HepG2 (cell line): ENCODE results near the gene SLC45A3. TPM values are rescaled to one million over a fixed set of nuclear protein-coding genes. Genes with fewer than 3 reads are reported as not detected.

Source experiments
- ASH2L ChIP-seq: fragments of 300-600, 200-600 bp; sonication (generic); IDR thresholded peaks from 2 replicates; pipeline ENCODE4 v1.7.0; 2017; ENCODE audit warnings: low read depth, mild to moderate bottlenecking, moderate library complexity, mixed read lengths, low read length; ENCODE audit not compliant: insufficient read length
- BRCA1 ChIP-seq: sonication (generic); formaldehyde crosslinking; IDR thresholded peaks from 2 replicates; pipeline ENCODE4 v1.4.0; 2020; ENCODE audit warnings: missing genetic modification reagents
- CBX2 ChIP-seq, 2 experiments: fragments of 200-600 bp in 1 of 2; sonication (generic); formaldehyde crosslinking in 1 of 2; IDR thresholded peaks; 2 replicates each; pipeline versions ENCODE4 v1.7.0 to v1.8.1; 2018 to 2022; ENCODE audit warnings: low read depth in 2 of 2, low read length in 1 of 2, mild to moderate bottlenecking in 1 of 2, missing genetic modification reagents in 1 of 2
- FOXO1 ChIP-seq: sonication (generic); formaldehyde crosslinking; IDR thresholded peaks from 2 replicates; pipeline ENCODE4 v1.4.0; 2020; ENCODE audit warnings: missing genetic modification reagents
- HCFC1 ChIP-seq: fragments of 150-350 bp; IDR thresholded peaks from 2 replicates; pipeline ENCODE4 v1.6.1; 2014; ENCODE audit warnings: low read depth, low read length
- HOXA9 ChIP-seq: sonication (generic); formaldehyde crosslinking; IDR thresholded peaks from 2 replicates; pipeline ENCODE4 v1.8.1; 2022; ENCODE audit warnings: missing genetic modification reagents, mild to moderate bottlenecking, moderate library complexity, borderline replicate concordance
- KAT7 ChIP-seq: IDR thresholded peaks from 2 replicates; pipeline ENCODE4 v1.6.1; 2018; ENCODE audit warnings: borderline replicate concordance, missing compliant biosample characterization
- PCBP2 ChIP-seq: fragments of 200-400 bp; formaldehyde crosslinking; optimal IDR thresholded peaks from 2 replicates; pipeline ENCODE3; 2018; ENCODE audit warnings: low read length, low read depth; ENCODE audit not compliant: poor library complexity, severe bottlenecking
- PHF21A ChIP-seq: sonication (generic); formaldehyde crosslinking; IDR thresholded peaks from 2 replicates; pipeline ENCODE4 v1.5.0; 2020; ENCODE audit warnings: mild to moderate bottlenecking, missing genetic modification reagents
- SMYD3 ChIP-seq: sonication (generic); formaldehyde crosslinking; IDR thresholded peaks from 2 replicates; pipeline ENCODE4 v1.8.1; 2023; ENCODE audit warnings: mild to moderate bottlenecking, missing genetic modification reagents
- TBX2 ChIP-seq: sonication (generic); formaldehyde crosslinking; IDR thresholded peaks from 2 replicates; pipeline ENCODE4 v1.5.0; 2020; ENCODE audit warnings: missing genetic modification reagents, mild to moderate bottlenecking, borderline replicate concordance
- TCF12 ChIP-seq, 2 experiments: fragments of 450-650 bp in 1 of 2; sonication (generic) in 1 of 2; formaldehyde crosslinking in 1 of 2; IDR thresholded peaks; 2 replicates each; pipeline versions ENCODE4 v1.6.1 to v1.8.0; 2017 to 2022; ENCODE audit warnings: antibody characterized with exemption in 1 of 2, mild to moderate bottlenecking in 1 of 2, missing genetic modification reagents in 1 of 2, moderate library complexity in 1 of 2
- ZNF232 ChIP-seq: sonication (generic); formaldehyde crosslinking; IDR thresholded peaks from 2 replicates; pipeline ENCODE4 v1.4.0; 2020; ENCODE audit warnings: missing genetic modification reagents, borderline replicate concordance
- ZNF331 ChIP-seq: sonication (generic); formaldehyde crosslinking; IDR thresholded peaks from 2 replicates; pipeline ENCODE4 v1.4.0; 2020; ENCODE audit warnings: missing genetic modification reagents
- ZNF644 ChIP-seq: IDR thresholded peaks from 2 replicates; pipeline ENCODE4 v1.6.1; 2016; ENCODE audit warnings: low read depth
- ZNF773 ChIP-seq: sonication (generic); formaldehyde crosslinking; IDR thresholded peaks from 2 replicates; pipeline ENCODE4 v1.4.0; 2020; ENCODE audit warnings: missing genetic modification reagents, borderline replicate concordance
- polyA plus RNA-seq, 8 experiments: library from polyadenylated mRNA; depleted of rRNA in 3 of 8; stranded (reverse) in 7 of 8; unstranded in 1 of 8; fragments of >200 nt; fragmentation: Illumina TruSeq in 4 of 8; extraction: Trizol in 4 of 8; gene quantifications; 2 replicates each; pipeline versions ENCODE4 v1.2.1 to v1.2.3, GENCODE V29; 2011 to 2016; ENCODE audit warnings: low read depth in 4 of 8, missing spikeins in 1 of 8, mixed read lengths in 1 of 8; ENCODE audit not compliant: insufficient read depth in 1 of 8
- total RNA-seq, 5 experiments: library from RNA; depleted of rRNA; stranded (reverse); fragments of >200 nt; fragmentation: Illumina TruSeq; extraction: Trizol; gene quantifications; 2 replicates each; pipeline ENCODE4 v1.2.3, GENCODE V29; 2016; ENCODE audit warnings: low read depth in 1 of 5
- TF ChIP-seq, protein P1 (sequence below): IDR thresholded peaks from 2 replicates; pipeline ENCODE4 v1.6.1; 2016; ENCODE audit warnings: missing biosample characterization, missing genetic modification reagents, low read depth
- TF ChIP-seq, protein P2 (sequence below): sonication (generic); formaldehyde crosslinking; IDR thresholded peaks from 2 replicates; pipeline ENCODE4 v1.5.0; 2020; ENCODE audit warnings: mild to moderate bottlenecking, missing genetic modification reagents
- TF ChIP-seq, protein P3 (sequence below): sonication (generic); formaldehyde crosslinking; conservative IDR thresholded peaks from 2 replicates; pipeline ENCODE4 v1.8.0; 2022; ENCODE audit warnings: missing genetic modification reagents
- TF ChIP-seq, protein P4 (sequence below): sonication (generic); formaldehyde crosslinking; IDR thresholded peaks from 2 replicates; pipeline ENCODE4 v1.4.0; 2020; ENCODE audit warnings: missing genetic modification reagents

Gene SLC45A3
- total and polyA plus RNA-seq, 2 of the 13 experiments (the other 11 are each of a cell fraction or from before 2014, with no cell fraction given) = 3.4 to 4.1 TPM

DNA sequence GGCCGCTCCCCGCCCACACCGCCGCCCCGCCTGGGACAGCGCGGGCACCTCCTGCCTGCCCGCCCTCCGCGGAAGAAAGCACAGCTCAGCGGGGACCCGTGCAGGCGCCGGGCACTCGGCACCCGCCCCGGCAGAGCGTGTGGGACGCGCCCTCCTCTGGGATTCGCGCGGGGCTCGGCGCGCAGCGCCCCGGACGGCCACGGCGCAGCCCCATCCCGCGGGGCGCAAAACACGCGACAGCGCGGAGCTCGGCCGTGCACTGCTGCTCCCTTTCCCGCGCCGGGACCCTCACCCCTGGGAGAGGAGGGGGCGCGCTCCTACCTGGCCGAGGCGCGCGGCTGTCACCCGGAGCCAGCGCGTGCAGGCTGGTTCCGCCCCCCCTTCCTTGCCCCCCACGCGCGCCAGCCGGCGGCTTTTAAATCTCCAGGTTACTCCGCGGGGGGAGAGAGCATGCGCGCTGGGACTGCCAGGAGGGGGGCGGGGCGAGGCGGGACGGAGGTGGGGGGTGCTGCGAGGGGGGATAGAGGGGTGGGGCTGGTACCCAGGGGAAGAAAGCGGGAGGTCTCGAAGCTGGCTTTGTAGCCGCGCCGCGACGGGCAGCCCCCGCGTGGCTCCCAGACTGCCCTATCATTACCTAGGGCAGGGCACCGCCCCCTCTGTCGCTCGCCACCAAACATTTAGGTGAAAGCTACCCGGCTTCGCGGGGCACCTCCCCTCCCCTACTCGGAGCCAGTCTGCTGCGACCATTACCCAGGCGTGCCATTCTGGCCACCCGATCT lies at the start of gene SLC45A3 (continued):
- TF ChIP-seq ASH2L = no peak
- TF ChIP-seq CBX2 (IDR thresholded peaks at IDR 0.05; ENCODE audit: low read depth, low read length) = no peak
- no peak for TF ChIP-seq CBX2 (CRISPR knock-in tag; IDR thresholded peaks at IDR 0.05; ENCODE audit: low read depth)
- TF ChIP-seq, protein P1, sequence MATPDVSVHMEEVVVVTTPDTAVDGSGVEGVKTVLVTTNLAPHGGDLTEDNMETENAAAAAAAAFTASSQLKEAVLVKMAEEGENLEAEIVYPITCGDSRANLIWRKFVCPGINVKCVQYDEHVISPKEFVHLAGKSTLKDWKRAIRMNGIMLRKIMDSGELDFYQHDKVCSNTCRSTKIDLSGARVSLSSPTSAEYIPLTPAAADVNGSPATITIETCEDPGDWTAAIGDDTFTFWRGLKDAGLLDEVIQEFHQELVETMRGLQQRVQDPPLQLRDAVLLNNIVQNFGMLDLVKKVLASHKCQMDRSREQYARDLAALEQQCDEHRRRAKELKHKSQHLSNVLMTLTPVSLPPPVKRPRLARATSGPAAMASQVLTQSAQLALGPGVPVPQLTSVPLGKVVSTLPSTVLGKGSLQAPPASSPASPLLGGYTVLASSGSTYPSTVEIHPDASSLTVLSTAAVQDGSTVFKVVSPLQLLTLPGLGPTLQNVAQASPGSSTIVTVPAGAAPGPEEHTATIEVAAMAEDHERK (CRISPR knock-in tag) = no peak
- no peak for TF ChIP-seq BRCA1 (CRISPR knock-in tag)
- TF ChIP-seq PCBP2 = no peak
- TF ChIP-seq, protein P2, sequence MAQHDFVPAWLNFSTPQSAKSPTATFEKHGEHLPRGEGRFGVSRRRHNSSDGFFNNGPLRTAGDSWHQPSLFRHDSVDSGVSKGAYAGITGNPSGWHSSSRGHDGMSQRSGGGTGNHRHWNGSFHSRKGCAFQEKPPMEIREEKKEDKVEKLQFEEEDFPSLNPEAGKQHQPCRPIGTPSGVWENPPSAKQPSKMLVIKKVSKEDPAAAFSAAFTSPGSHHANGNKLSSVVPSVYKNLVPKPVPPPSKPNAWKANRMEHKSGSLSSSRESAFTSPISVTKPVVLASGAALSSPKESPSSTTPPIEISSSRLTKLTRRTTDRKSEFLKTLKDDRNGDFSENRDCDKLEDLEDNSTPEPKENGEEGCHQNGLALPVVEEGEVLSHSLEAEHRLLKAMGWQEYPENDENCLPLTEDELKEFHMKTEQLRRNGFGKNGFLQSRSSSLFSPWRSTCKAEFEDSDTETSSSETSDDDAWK (CRISPR knock-in tag) = no peak
- TF ChIP-seq ZNF644 (CRISPR knock-in tag) = no peak
- TF ChIP-seq TCF12 (IDR thresholded peaks at IDR 0.05) = no peak
- no peak for TF ChIP-seq TCF12 (CRISPR knock-in tag; IDR thresholded peaks at IDR 0.05)
- no peak for TF ChIP-seq ZNF773 (CRISPR knock-in tag)
- no peak for TF ChIP-seq ZNF232 (CRISPR knock-in tag)
- TF ChIP-seq HCFC1 = no peak
- TF ChIP-seq FOXO1 (CRISPR knock-in tag) = no peak
- TF ChIP-seq PHF21A (CRISPR knock-in tag) = no peak
- TF ChIP-seq, protein P3, sequence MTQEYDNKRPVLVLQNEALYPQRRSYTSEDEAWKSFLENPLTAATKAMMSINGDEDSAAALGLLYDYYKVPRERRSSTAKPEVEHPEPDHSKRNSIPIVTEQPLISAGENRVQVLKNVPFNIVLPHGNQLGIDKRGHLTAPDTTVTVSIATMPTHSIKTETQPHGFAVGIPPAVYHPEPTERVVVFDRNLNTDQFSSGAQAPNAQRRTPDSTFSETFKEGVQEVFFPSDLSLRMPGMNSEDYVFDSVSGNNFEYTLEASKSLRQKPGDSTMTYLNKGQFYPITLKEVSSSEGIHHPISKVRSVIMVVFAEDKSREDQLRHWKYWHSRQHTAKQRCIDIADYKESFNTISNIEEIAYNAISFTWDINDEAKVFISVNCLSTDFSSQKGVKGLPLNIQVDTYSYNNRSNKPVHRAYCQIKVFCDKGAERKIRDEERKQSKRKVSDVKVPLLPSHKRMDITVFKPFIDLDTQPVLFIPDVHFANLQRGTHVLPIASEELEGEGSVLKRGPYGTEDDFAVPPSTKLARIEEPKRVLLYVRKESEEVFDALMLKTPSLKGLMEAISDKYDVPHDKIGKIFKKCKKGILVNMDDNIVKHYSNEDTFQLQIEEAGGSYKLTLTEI (CRISPR knock-in tag) = no peak
- TF ChIP-seq SMYD3 (CRISPR knock-in tag) = no peak
- TF ChIP-seq ZNF331 (CRISPR knock-in tag) = no peak
- TF ChIP-seq TBX2 (CRISPR knock-in tag) = peak; percentile 52; the same call in 1 of the 2 replicates
- no peak for TF ChIP-seq HOXA9 (CRISPR knock-in tag)
- TF ChIP-seq KAT7 = no peak
- TF ChIP-seq, protein P4, sequence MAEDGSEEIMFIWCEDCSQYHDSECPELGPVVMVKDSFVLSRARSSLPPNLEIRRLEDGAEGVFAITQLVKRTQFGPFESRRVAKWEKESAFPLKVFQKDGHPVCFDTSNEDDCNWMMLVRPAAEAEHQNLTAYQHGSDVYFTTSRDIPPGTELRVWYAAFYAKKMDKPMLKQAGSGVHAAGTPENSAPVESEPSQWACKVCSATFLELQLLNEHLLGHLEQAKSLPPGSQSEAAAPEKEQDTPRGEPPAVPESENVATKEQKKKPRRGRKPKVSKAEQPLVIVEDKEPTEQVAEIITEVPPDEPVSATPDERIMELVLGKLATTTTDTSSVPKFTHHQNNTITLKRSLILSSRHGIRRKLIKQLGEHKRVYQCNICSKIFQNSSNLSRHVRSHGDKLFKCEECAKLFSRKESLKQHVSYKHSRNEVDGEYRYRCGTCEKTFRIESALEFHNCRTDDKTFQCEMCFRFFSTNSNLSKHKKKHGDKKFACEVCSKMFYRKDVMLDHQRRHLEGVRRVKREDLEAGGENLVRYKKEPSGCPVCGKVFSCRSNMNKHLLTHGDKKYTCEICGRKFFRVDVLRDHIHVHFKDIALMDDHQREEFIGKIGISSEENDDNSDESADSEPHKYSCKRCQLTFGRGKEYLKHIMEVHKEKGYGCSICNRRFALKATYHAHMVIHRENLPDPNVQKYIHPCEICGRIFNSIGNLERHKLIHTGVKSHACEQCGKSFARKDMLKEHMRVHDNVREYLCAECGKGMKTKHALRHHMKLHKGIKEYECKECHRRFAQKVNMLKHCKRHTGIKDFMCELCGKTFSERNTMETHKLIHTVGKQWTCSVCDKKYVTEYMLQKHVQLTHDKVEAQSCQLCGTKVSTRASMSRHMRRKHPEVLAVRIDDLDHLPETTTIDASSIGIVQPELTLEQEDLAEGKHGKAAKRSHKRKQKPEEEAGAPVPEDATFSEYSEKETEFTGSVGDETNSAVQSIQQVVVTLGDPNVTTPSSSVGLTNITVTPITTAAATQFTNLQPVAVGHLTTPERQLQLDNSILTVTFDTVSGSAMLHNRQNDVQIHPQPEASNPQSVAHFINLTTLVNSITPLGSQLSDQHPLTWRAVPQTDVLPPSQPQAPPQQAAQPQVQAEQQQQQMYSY (CRISPR knock-in tag) = no peak
